Adipose tissue (tissue), 3 donors: ENCODE results near the gene DAG1. TPM values are rescaled to one million over a fixed set of nuclear protein-coding genes. Genes with fewer than 3 reads are reported as not detected.

ENCODE experiments used
- H3K27ac ChIP-seq: one replicate; pipeline ENCODE4 v1.5.1; 2013; ENCODE audit warnings: low read depth, low read length
- WGBS, 3 donors: extraction: QIAGEN DNeasy Blood & Tissue Kit; methylation state at CpG; one replicate each; pipeline ENCODE4 v1.1.7; 2013; 5-methylcytosine and 5-hydroxymethylcytosine counted together
- polyA plus RNA-seq, 3 donors: library from polyadenylated mRNA; stranded (reverse); fragments of 200-250 nt; gene quantifications; one replicate each; pipeline ENCODE4 v1.2.3, GENCODE V29; 2013
- donor health status: healthy with polysubstance abuse.
- donor health status: Bipolar disorder and iron deficiency.
- donor health status: healthy.

The DAG1 gene
- polyA plus RNA-seq, 3 donors, result 12.5 to 43.2 (median 23.5) TPM

DNA sequence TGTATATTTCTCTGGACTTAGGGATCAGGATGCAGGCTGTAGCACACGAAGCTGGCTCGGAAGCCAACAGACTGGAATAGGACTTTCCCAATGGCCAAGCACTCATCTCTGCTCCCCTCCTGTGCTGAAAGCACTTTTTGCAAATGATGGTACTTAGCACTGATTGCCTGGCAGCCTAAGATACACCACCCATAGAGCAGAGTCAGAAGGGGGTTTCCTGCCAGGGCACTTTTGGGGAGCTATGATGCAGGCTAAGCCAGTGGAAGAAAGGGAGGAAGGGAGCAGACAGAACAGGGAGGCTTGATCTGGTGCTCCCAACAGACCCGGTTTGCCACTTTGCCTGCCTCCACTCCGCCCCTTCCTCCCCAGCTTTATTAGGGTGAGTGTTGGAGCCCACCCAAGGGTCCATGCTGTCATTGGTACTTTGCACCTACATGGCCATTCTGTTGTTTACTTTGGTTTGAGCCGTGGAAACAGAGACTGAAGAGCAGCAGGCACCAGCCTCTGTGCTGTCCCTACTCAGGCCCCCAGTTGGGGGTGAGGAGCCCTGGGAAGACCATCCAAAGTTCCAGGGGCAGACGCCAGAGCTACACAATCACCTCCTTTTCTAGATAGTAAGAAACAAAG lies 100.1 kb downstream of the DAG1 start:
- H3K27ac ChIP-seq, result no peak overlapping the region
- 68 to 72% (median 71%) methylated on average over 6 of the region's 6 CpGs for WGBS, 3 donors

DNA sequence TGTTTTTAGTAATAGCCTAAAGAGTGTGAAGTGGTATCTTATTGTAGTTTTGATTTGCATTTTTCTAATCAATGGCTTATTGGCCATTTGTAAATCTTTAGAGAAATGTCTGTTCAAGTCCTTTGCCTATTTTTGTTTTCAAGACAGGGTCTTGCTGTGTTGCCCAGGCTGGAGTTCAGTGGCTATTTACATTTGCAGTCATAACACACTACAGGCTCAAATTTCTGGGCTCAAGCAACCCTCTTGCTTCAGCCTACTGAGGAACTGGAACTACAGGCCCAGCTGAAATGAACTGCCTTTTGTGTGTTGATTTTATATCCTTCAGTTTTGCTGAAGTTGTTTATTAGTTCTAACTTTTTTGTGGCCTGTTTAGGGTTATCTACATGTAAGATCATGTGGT lies 112.1 kb downstream of the DAG1 start:
- no peak overlapping the region for H3K27ac ChIP-seq

Other genes starting within 250 kb of the DAG1 start
- 1 to 10 TPM; 1.9 to 4.2 (median 3.9) TPM for gene C3orf62, start 193.0 kb upstream of the DAG1 start, polyA plus RNA-seq
- gene USP4, start 130.2 kb upstream of the DAG1 start, polyA plus RNA-seq, result 10 to 100 TPM; 16.5 to 32.1 (median 30.4) TPM
- 1,000 to 10,000 TPM in 1 of 3 donors, 100 to 1,000 TPM in 2; 174 to 1,140 (median 788) TPM for gene GPX1, start 111.9 kb upstream of the DAG1 start, polyA plus RNA-seq
- 100 to 1,000 TPM; 162 to 513 (median 415) TPM for gene RHOA, start 58.3 kb upstream of the DAG1 start, polyA plus RNA-seq
- 10 to 100 TPM; 19.9 to 33.8 (median 31.2) TPM for gene TCTA, start 57.8 kb upstream of the DAG1 start, polyA plus RNA-seq
- gene AMT, start 47.8 kb upstream of the DAG1 start, polyA plus RNA-seq, result 10 to 100 TPM in 2 of 3 donors, 1 to 10 TPM in 1; 4.7 to 14.6 (median 11.2) TPM
- 10 to 100 TPM in 1 of 3 donors, 1 to 10 TPM in 2; 3.5 to 10.3 (median 8.7) TPM for gene NICN1, start 40.9 kb upstream of the DAG1 start, polyA plus RNA-seq
- under 1 TPM; 0.06 to 0.49 (median 0.11) TPM for gene BSN, start 84.2 kb downstream of the DAG1 start, polyA plus RNA-seq
- 10 to 100 TPM; 31.5 to 46.6 (median 44.6) TPM for gene APEH, start 204.1 kb downstream of the DAG1 start, polyA plus RNA-seq
- gene MST1, start 219.2 kb downstream of the DAG1 start, polyA plus RNA-seq, result 10 to 100 TPM; 14.3 to 22.2 (median 19.1) TPM
- gene RNF123, start 219.3 kb downstream of the DAG1 start, polyA plus RNA-seq, result 10 to 100 TPM; 12.3 to 20.9 (median 13.6) TPM
- under 1 TPM in 2 of 3 donors, not detected in 1; 0.87 to 0.88 TPM for gene AMIGO3, start 249.4 kb downstream of the DAG1 start, polyA plus RNA-seq